ENCODE measurements around the gene RASAL3. TPM values are rescaled to one million over a fixed set of nuclear protein-coding genes. Genes with fewer than 3 reads are reported as not detected.

The RASAL3 gene
- total RNA-seq, result not detected in 2 replicates

GRCh38 chr19:15464394-15465385 lies at the start of gene RASAL3:
Gene RASAL3 (minus strand): TSS chr19:15464544. CDS start chr19:15464358, 186 bp downstream.

GRCh38 chr19:15508035-15508710 lies 43.8 kb upstream of the RASAL3 start, which contains the start of gene CYP4F22:
Gene CYP4F22 (plus strand): TSS chr19:15508525. CDS start chr19:15525337, 16,812 bp downstream.

GRCh38 chr19:15479391-15480345 lies 15.3 kb upstream of the RASAL3 start, which contains the start of gene PGLYRP2:
Gene PGLYRP2 (minus strand): TSS chr19:15479501. CDS start chr19:15479371, 130 bp downstream.

GRCh38 chr19:15449620-15450527 lies 14.5 kb downstream of the RASAL3 start, which contains the start of gene WIZ:
Gene WIZ (minus strand): TSS chr19:15449956. CDS start chr19:15448307, 1,649 bp downstream.

GRCh38 chr19:15418579-15419412 lies 45.5 kb downstream of the RASAL3 start, which contains the start of gene AKAP8L:
Gene AKAP8L (minus strand): TSS chr19:15418988. CDS start chr19:15418923, 65 bp downstream.

Other genes with a start within 250 kb of the RASAL3 start
- 7.6 and 9.0 TPM in 2 replicates for gene EPHX3, start 232.1 kb downstream of the RASAL3 start, total RNA-seq
- gene BRD4, start 132.0 kb downstream of the RASAL3 start, total RNA-seq, result 13.4 and 18.3 TPM in 2 replicates
- 12.9 and 18.6 TPM in 2 replicates for gene AKAP8, start 84.8 kb downstream of the RASAL3 start, total RNA-seq
- 66.4 and 69.1 TPM in 2 replicates for gene AKAP8L, start 45.6 kb downstream of the RASAL3 start, total RNA-seq
- 16.9 and 32.4 TPM in 2 replicates for gene WIZ, start 14.6 kb downstream of the RASAL3 start, total RNA-seq
- gene PGLYRP2, start 15.0 kb upstream of the RASAL3 start, total RNA-seq, result not detected in 2 replicates
- 0.14 TPM in 1 of 2 replicates, not detected in the other for gene CYP4F22, start 44.0 kb upstream of the RASAL3 start, total RNA-seq
- not detected in 2 replicates for gene CYP4F8, start 150.7 kb upstream of the RASAL3 start, total RNA-seq
- gene CYP4F3, start 176.4 kb upstream of the RASAL3 start, total RNA-seq, result 1.9 and 2.1 TPM in 2 replicates
- 0.49 and 0.65 TPM in 2 replicates for gene CYP4F12, start 208.5 kb upstream of the RASAL3 start, total RNA-seq